ENCODE measurements around the gene TSPAN33.

Gene TSPAN33

GRCh38 chr7:129205126-129205818 is 60.8 kb downstream of the TSPAN33 start:
- Histone ChIP-seq H3K27ac (replicated peaks; ENCODE audit: low read length) (no peak overlapping the region), H3K9me3 (replicated peaks in 1 of 2; ENCODE audit: control insufficient read depth in 2 of 2, insufficient read depth in 1 of 2, low read depth in 1 of 2, low read length in 2 of 2) (no peaks in the 10 kb centered on the region), H3K4me2 (ENCODE audit: insufficient read depth, low read length, poor library complexity, severe bottlenecking) (no peak overlapping the region), H3K9ac (ENCODE audit: low read depth, low read length, poor library complexity) (no peak overlapping the region), H2AFZ (ENCODE audit: low read length) (no peak overlapping the region), H3K4ac (ENCODE audit: low read length) (no peak overlapping the region), H3K4me1 (ENCODE audit: control insufficient read depth in 2 of 2, insufficient read depth in 1 of 2, low read depth in 1 of 2, low read length in 2 of 2) (no peaks in the 10 kb centered on the region), H4K8ac (ENCODE audit: low read depth, low read length) (no peak overlapping the region), H3K36me3 (replicated peaks in 1 of 2; ENCODE audit: control insufficient read depth in 2 of 2, insufficient read depth in 2 of 2, low read length in 2 of 2) (peaks cover 33 to 87% of the 10 kb centered on the region in 2 donors), H3K27me3 (ENCODE audit: control insufficient read depth in 3 of 3, insufficient read depth in 3 of 3, low read depth in 1 of 3, low read length in 3 of 3) (no peaks in the 10 kb centered on the region), H2BK5ac (ENCODE audit: low read length) (no peak overlapping the region), H2BK120ac (ENCODE audit: low read depth, low read length) (no peak overlapping the region), H2BK12ac (ENCODE audit: low read length) (no peak overlapping the region), H3K14ac (ENCODE audit: low read length) (peak overlapping the region; percentile 25), H3K4me3 (ENCODE audit: low read length in 2 of 2) (no peak overlapping the region), H2AK5ac (ENCODE audit: low read depth, low read length) (no peak overlapping the region), H3K18ac (ENCODE audit: low read length) (no peak overlapping the region), H3K79me1 (ENCODE audit: low read depth, low read length) (peaks cover 14% of the 10 kb centered on the region), H3K23ac (ENCODE audit: low read depth, low read length, poor library complexity) (no peak overlapping the region), H4K91ac (ENCODE audit: low read depth, low read length, poor library complexity) (no peak overlapping the region), H2BK15ac (ENCODE audit: low read length) (no peak overlapping the region)
- no CpG with 5 or more reads among the region's 29 CpGs for WGBS, 2 donors (ENCODE audit: extremely low coverage in 2 of 2, insufficient read length in 2 of 2, insufficient replicate concordance in 1 of 2)
- DNase-seq (ENCODE audit: low spot score): no peak

GRCh38 chr7:129205987-129206785 is 61.7 kb downstream of the TSPAN33 start:
- no peak overlapping the region for H3K27ac ChIP-seq (replicated peaks; ENCODE audit: low read length)
- H2BK120ac ChIP-seq (ENCODE audit: low read depth, low read length): no peak overlapping the region
- no peak overlapping the region for H2AFZ ChIP-seq (ENCODE audit: low read length)
- H3K23ac ChIP-seq (ENCODE audit: low read depth, low read length, poor library complexity): no peak overlapping the region
- no peak overlapping the region for H3K18ac ChIP-seq (ENCODE audit: low read length)
- no peak overlapping the region for H2BK15ac ChIP-seq (ENCODE audit: low read length)
- no peaks in the 10 kb centered on the region for H3K27me3 ChIP-seq (ENCODE audit: control insufficient read depth in 3 of 3, insufficient read depth in 3 of 3, low read depth in 1 of 3, low read length in 3 of 3)
- no peaks in the 10 kb centered on the region for H3K9me3 ChIP-seq (replicated peaks in 1 of 2; ENCODE audit: control insufficient read depth in 2 of 2, insufficient read depth in 1 of 2, low read depth in 1 of 2, low read length in 2 of 2)
- H3K14ac ChIP-seq (ENCODE audit: low read length): no peak overlapping the region
- H3K4me1 ChIP-seq (ENCODE audit: control insufficient read depth in 2 of 2, insufficient read depth in 1 of 2, low read depth in 1 of 2, low read length in 2 of 2): no peaks in the 10 kb centered on the region
- no peak overlapping the region for H4K91ac ChIP-seq (ENCODE audit: low read depth, low read length, poor library complexity)
- no peak overlapping the region for H2BK12ac ChIP-seq (ENCODE audit: low read length)
- no peak overlapping the region for H2AK5ac ChIP-seq (ENCODE audit: low read depth, low read length)
- no peak overlapping the region for H3K4me2 ChIP-seq (ENCODE audit: insufficient read depth, low read length, poor library complexity, severe bottlenecking)
- no CpG with 5 or more reads among the region's 18 CpGs for WGBS, 2 donors (ENCODE audit: extremely low coverage in 2 of 2, insufficient read length in 2 of 2, insufficient replicate concordance in 1 of 2)
- H3K79me1 ChIP-seq (ENCODE audit: low read depth, low read length): peaks cover 15% of the 10 kb centered on the region
- no peak overlapping the region for H3K4ac ChIP-seq (ENCODE audit: low read length)
- no peak overlapping the region for H3K4me3 ChIP-seq (ENCODE audit: low read length in 2 of 2)
- no peak overlapping the region for H3K9ac ChIP-seq (ENCODE audit: low read depth, low read length, poor library complexity)
- peaks cover 41 to 92% of the 10 kb centered on the region in 2 donors for H3K36me3 ChIP-seq (replicated peaks in 1 of 2; ENCODE audit: control insufficient read depth in 2 of 2, insufficient read depth in 2 of 2, low read length in 2 of 2)
- H4K8ac ChIP-seq (ENCODE audit: low read depth, low read length): no peak overlapping the region
- no peak overlapping the region for H2BK5ac ChIP-seq (ENCODE audit: low read length)
- DNase-seq (ENCODE audit: low spot score): no peak

DNA sequence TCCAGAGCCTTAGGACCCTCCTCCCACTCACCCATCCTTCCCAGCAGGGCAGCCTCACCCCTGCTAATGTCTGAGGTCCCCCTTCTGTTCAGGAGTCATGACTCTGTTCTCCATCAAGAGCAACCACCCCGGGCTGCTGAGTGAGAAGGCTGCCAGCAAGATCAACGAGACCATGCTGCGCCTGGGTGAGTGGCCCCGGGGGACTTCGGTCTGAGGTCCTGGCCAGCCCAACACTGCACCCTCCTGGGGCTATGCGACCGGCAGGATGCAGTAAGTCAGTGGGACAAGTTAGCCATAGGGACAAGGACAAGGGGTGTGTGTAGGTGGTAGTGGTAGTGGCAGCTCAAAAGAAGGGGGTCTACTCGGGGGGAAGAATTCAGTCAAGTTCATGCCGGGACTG is 64.2 kb downstream of the TSPAN33 start:
- H2BK12ac ChIP-seq (ENCODE audit: low read length): no peak overlapping the region

More for the DNA sequence above, 64.2 kb downstream of the TSPAN33 start:
- Histone ChIP-seq H3K4me2 (ENCODE audit: insufficient read depth, low read length, poor library complexity, severe bottlenecking) (no peak overlapping the region), H3K79me1 (ENCODE audit: low read depth, low read length) (peaks cover 4% of the 10 kb centered on the region), H4K91ac (ENCODE audit: low read depth, low read length, poor library complexity) (no peak overlapping the region), H3K18ac (ENCODE audit: low read length) (no peak overlapping the region), H3K23ac (ENCODE audit: low read depth, low read length, poor library complexity) (no peak overlapping the region), H3K4me1 (ENCODE audit: control insufficient read depth in 2 of 2, insufficient read depth in 1 of 2, low read depth in 1 of 2, low read length in 2 of 2) (no peaks in the 10 kb centered on the region), H3K14ac (ENCODE audit: low read length) (no peak overlapping the region), H3K9me3 (replicated peaks in 1 of 2; ENCODE audit: control insufficient read depth in 2 of 2, insufficient read depth in 1 of 2, low read depth in 1 of 2, low read length in 2 of 2) (no peaks in the 10 kb centered on the region), H3K36me3 (replicated peaks in 1 of 2; ENCODE audit: control insufficient read depth in 2 of 2, insufficient read depth in 2 of 2, low read length in 2 of 2) (peaks cover 58 to 89% of the 10 kb centered on the region in 2 donors), H3K9ac (ENCODE audit: low read depth, low read length, poor library complexity) (no peak overlapping the region), H2BK15ac (ENCODE audit: low read length) (no peak overlapping the region), H3K27ac (replicated peaks; ENCODE audit: low read length) (no peak overlapping the region), H2AK5ac (ENCODE audit: low read depth, low read length) (no peak overlapping the region), H2BK120ac (ENCODE audit: low read depth, low read length) (no peak overlapping the region), H3K27me3 (ENCODE audit: control insufficient read depth in 3 of 3, insufficient read depth in 3 of 3, low read depth in 1 of 3, low read length in 3 of 3) (no peaks in the 10 kb centered on the region), H2BK5ac (ENCODE audit: low read length) (no peak overlapping the region), H4K8ac (ENCODE audit: low read depth, low read length) (no peak overlapping the region), H3K4me3 (ENCODE audit: low read length in 2 of 2) (no peak overlapping the region), H2AFZ (ENCODE audit: low read length) (no peak overlapping the region), H3K4ac (ENCODE audit: low read length) (no peak overlapping the region)
- WGBS, 2 donors (ENCODE audit: extremely low coverage in 2 of 2, insufficient read length in 2 of 2, insufficient replicate concordance in 1 of 2): no CpG with 5 or more reads among the region's 9 CpGs
- DNase-seq (ENCODE audit: low spot score): no peak

All from neuronal stem cell (in vitro differentiated cells).